BJ (cell line): Measurements from ENCODE around the gene TIGD4. TPM values are rescaled to one million over a fixed set of nuclear protein-coding genes. Genes with fewer than 3 reads are reported as not detected.
A peak's percentile ranks its signal among the peaks of the same experiment; 100 is the strongest.

Experiments
- CTCF ChIA-PET: fragments of 350-600 bp; formaldehyde crosslinking; extraction: SDS; loops from one replicate; lab custom pipeline; 2021; ENCODE audit warnings: antibody characterized with exemption, inconsistent platforms; lab: Yijun Ruan, JAX
- POLR2A ChIA-PET: fragments of 300-600 bp; sonication (Branson Sonifier 250); formaldehyde crosslinking; extraction: SDS; loops from one replicate; lab custom pipeline; 2021; ENCODE audit warnings: antibody characterized with exemption; lab: Charles Lee
- DNase-seq: peaks from one replicate; pipeline ENCODE4 v3.0.0-alpha.2; 2011; ENCODE audit warnings: low read depth
- H3K27me3 ChIP-seq: 2 replicates; pipeline ENCODE4 v1.6.0; 2011; ENCODE audit warnings: low read length; ENCODE audit not compliant: control insufficient read depth, insufficient read depth
- H3K36me3 ChIP-seq: 2 replicates; pipeline ENCODE4 v1.5.1; 2011; ENCODE audit warnings: low read length; ENCODE audit not compliant: control insufficient read depth, insufficient read depth
- H3K4me3 ChIP-seq: 2 replicates; pipeline ENCODE4 v1.5.1; 2011; ENCODE audit warnings: low read depth, mild to moderate bottlenecking, control low read depth, low read length
- CTCF ChIP-seq: IDR thresholded peaks from 2 replicates; pipeline ENCODE4 v1.5.1; 2011; ENCODE audit warnings: low read depth, mild to moderate bottlenecking, control low read depth, inconsistent platforms, low read length, moderate library complexity; ENCODE audit not compliant: insufficient read depth
- polyA plus RNA-seq: library from polyadenylated mRNA; depleted of rRNA; stranded (reverse); fragments of >200 nt; gene quantifications from 2 replicates; pipeline ENCODE4 v1.2.3, GENCODE V29; 2011

Gene TIGD4
- polyA plus RNA-seq, 1 experiment, result not detected

- Histone ChIP-seq H3K36me3 (no peaks in the 10 kb centered on the region; the same call in 1 of the 2 replicates), H3K27me3 (no peaks in the 10 kb centered on the region), H3K4me3 (no peak overlapping the region)
- CTCF ChIA-PET, result interaction anchor here (0.6 to 1.0 kb wide), 2 partner anchors 26 to 37 kb away, joined by 3 read pairs; no protein-coding TSS in a partner anchor
- no peak for DNase-seq
- TF ChIP-seq CTCF, result no peak
- POLR2A ChIA-PET, result no interaction called here
Measured at GRCh38 chr4:152820073-152820472, 40.5 kb upstream of the TIGD4 start.

- no peak for DNase-seq
- POLR2A ChIA-PET, result no interaction called here
- CTCF ChIA-PET, result interaction anchor here (1.0 kb wide), 1 partner anchor 36 kb away, joined by 3 read pairs; no protein-coding TSS in a partner anchor
- no peak for TF ChIP-seq CTCF
- H3K4me3 ChIP-seq, result no peak overlapping the region
- no peaks in the 10 kb centered on the region; the same call in 1 of the 2 replicates for H3K36me3 ChIP-seq
- H3K27me3 ChIP-seq, result no peaks in the 10 kb centered on the region
Measured at GRCh38 chr4:152819026-152819645, 39.6 kb upstream of the TIGD4 start.

GRCh38 chr4:152817331-152817730, 37.8 kb upstream of the TIGD4 start:
- Histone ChIP-seq H3K27me3 (no peaks in the 10 kb centered on the region), H3K4me3 (no peak overlapping the region), H3K36me3 (no peaks in the 10 kb centered on the region; the same call in 1 of the 2 replicates)
- peak; percentile 21 for DNase-seq
- POLR2A ChIA-PET, result no interaction called here
- TF ChIP-seq CTCF, result no peak
- CTCF ChIA-PET, result interaction anchor here (1.2 kb wide), 1 partner anchor 11 kb away, joined by 3 read pairs; no protein-coding TSS in a partner anchor

GRCh38 chr4:152815078-152815477, 35.5 kb upstream of the TIGD4 start:
- Histone ChIP-seq H3K36me3 (no peaks in the 10 kb centered on the region; the same call in 1 of the 2 replicates), H3K27me3 (no peaks in the 10 kb centered on the region), H3K4me3 (no peak overlapping the region)
- ChIA-PET POLR2A (no interaction called here), CTCF (interaction anchor here (0.9 kb wide), 1 partner anchor 312 kb away, joined by 3 read pairs; no protein-coding TSS in a partner anchor)
- DNase-seq, result no peak
- no peak for TF ChIP-seq CTCF

DNA sequence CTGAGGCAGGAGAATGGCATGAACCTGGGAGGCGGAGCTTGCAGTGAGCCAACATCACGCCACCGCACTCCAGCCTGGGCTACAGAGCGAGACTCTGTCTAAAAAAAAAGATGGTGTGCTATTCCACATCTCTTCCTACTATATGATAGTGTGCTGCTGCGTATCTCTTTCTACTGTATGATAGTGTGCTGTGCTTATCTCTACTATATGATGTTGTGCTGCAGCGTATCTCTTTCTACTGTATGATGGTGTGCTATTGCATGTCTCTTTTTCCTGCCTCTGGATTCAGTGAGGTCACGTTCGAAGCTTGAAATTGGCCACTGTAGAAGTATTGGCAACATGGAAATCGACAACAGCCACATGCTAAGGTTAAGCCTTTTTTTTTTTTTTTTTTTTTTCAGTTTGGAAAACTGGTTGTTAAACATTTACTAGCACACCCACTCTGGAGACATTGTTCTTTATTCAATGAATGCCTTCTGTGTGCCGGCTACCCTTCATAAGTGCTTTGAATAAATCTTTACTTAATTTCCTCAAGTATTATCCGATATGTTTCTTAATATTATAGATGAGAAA, 31.3 kb upstream of the TIGD4 start:
- POLR2A ChIA-PET, result interaction anchor here (0.6 kb wide), 1 partner anchor 810 kb away, joined by 3 read pairs; no protein-coding TSS in a partner anchor
- H3K4me3 ChIP-seq, result no peak overlapping the region

More for the DNA sequence above, 31.3 kb upstream of the TIGD4 start:
- DNase-seq, result no peak
- TF ChIP-seq CTCF, result no peak
- Histone ChIP-seq H3K36me3 (no peaks in the 10 kb centered on the region; the same call in 1 of the 2 replicates), H3K27me3 (no peaks in the 10 kb centered on the region)
- CTCF ChIA-PET, result no interaction called here
